GM21360 (cell line): ENCODE measurements around the gene COL23A1.

Experiments
- ATAC-seq: cut with Tn5 transposase; IDR thresholded peaks from one replicate; pipeline ENCODE4 v1.9.1; 2021; ENCODE audit warnings: mild to moderate bottlenecking, moderate library complexity; ENCODE audit not compliant: unreplicated experiment

COL23A1 gene

DNA sequence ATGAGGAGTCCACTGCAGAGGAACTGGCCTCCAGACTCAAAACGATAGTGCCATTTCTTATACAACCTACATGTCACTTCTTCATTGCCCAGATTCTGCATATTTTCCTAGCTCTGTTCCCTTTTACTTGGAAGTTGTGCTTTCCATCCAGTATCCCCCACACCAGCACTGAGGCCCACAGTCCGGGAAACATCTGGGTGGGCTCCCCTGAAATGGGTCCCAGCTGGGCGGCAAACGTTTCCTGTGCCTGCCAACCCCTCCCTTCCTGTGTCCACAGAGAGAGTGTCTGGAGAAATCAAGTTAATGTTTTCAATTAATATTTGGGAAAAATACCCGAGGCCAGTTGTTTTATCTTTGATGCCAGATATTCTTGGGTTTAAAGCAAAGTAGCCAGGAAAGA is 111.8 kb downstream of the COL23A1 start:
- ATAC-seq, result no peak

DNA sequence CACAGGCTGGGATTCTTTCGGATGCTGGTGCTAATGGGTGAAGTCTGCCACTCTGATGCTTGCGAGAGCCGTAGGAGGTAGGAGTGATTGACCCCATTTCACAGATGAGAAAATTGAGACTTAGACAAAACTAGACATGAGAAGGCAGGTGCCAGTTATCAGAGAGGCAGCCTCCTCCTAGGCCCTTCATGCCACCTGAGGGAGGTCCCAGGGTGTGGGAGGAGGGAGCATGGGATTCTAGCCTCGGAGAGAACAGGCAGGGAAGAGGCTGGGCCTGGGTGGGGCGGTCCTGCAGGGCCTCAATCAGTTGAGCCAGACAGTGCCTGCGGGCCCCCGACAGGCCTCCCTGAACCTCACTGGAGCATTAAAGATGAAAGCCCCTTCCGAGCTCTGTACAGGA is 112.4 kb downstream of the COL23A1 start:
- no peak for ATAC-seq

DNA sequence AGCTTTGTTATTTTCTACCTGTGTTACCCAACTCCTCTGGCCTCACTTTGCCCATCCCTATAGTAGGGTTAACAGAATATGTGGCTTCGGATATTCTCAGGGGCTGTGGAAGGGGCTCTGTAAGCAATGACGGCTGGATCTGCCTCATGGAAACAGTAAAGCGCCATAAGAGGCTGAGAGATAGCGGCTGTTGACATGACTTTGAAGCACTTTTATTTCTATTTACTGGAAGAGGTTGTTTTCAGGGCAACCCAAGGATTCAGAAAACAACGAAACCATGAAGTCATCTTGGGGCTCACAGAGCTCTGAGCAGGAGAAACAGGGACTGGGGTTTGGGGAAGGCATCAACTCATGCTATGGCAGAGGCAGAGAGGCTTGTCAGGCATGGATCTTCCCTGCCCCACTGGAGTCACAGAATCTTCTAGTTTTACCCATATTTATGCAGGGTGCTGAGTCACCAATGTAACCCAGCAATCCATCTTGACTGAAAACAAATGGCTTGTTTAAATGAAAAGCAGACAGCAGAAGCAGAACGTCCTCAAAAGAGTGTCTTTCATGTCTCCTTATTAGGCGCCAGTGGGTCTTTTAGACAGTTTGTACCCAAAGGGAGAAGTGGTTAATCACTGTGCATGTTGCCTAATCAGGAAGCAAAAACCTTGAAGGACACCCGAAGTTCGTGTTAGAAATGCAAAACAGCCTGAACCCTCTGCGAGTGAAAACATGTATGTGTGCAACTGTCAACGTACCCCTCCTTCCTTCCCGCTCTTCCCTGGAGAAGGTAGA is 113.0 kb downstream of the COL23A1 start:
- no peak for ATAC-seq

DNA sequence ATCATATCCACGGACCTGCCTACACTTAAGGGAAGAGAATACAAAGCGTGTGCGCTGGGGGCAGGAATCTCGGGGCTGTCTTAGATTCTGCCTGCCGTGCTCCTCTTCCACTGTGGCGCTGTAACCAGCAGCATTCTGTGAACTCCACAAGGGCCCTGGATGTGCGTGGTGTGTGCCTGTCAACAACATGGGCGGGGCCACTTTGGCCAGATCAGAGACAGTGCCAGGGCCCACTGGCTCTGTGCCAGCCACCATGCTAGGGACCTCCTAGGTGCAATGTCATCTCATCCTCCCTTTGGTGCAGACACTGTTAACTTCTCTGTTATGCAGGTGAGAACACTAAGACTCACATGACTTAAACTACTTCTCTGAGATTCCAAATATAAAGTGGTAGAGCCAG is 113.7 kb downstream of the COL23A1 start:
- no peak for ATAC-seq

DNA sequence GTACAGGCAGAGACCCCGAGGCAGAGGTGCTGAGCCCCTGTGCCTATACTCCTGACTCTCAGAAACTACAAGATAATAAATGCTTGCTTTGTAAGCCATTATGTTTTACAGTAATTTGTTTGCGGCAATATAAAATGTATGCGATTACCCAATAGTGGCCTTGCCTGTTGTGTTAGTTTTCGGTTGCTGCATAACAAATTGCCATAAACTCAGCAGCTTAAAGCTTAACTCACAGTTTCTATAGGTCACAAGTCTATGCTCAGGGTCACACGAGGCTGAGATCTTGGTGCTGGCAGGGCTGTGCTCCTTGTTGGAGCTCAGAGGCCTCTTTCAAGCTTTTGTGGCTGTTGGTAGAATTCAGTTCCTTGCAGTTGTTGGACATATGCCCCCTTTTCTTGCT is 114.8 kb downstream of the COL23A1 start:
- no peak for ATAC-seq

DNA sequence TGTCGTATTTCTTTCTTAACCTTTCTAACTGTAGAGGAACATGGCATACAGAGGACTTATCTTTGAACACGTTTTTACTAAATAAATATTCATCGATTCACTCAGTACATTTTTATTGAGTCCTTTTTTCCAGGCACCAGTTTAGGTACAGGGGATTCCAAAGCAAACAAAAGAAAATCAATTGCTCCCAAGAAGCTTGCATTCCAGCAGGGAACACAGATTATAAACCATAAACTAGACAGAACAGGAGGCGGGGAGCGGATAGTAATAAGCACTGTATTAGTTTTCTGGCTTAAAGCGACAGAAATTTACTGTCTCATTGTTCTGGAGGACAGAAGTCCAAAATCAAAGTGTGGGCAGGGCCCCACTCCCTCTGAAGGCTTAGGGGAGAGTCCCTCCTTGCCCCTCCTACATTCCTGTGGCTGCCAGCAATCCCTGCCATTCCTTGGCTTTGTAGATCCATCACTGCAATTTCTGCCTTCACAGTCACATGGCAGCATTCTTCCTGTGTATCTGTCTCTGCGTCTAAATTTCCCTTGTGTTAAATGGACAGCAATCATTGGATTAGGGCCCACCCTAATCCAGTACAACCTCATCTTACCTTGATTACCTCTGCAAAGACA is 115.5 kb downstream of the COL23A1 start:
- ATAC-seq, result no peak

DNA sequence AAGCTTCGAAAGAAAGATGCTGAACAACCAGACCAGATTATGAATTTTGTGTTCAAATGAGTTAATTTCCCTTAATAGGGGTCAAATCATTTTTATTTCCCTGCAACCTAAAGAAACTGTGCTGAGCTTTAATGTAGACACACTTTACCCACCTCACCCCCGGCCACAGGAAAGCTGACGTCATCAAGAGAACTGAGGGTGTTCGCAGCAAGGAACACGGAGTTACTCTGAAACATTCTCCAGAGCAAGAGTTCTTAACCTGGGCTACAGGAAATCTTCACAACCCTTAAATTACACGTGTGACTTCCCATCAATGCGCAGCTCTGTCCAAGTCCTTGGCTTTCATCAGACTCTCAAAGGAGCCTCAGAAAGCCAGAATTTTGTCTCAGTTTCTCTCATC is 116.3 kb downstream of the COL23A1 start:
- no peak for ATAC-seq

DNA sequence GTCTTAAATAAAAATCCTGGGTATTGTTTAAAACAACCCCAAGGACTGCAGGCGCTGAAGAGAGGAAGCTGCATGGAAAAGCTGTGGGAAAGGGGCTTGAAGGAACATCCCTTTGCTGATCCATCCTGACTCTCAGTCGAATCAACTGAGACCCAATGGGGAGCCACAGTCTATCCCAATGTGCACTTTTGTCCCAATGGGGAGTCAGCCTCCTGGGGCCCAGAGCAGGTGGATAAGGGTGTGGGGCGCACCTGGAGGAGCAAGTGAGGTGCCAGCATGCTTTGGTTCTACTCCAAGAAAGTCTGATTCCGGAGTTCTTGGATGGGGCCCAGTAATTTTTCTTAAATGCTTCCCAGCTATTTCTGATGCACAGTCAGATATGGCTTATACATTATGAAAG is 118.1 kb downstream of the COL23A1 start:
- ATAC-seq, result no peak

DNA sequence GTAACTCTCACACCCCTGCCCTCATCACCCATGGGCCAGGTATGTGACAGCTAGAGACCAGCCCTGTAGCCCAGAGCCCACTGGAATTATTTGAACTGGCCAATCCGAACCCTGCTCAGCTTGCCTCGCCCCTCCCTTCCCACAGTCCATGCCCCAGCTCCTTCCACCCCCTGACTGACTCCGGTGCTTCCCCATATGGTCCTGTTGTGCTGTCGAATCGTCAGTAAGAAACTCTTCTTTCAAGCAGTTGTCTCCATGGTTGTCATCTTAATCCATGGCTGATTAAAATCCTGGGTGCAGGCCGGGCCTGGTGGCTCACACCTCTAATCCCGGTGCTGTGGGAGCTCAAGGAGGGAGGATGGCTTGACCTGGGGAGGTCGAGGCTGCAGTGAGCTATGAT is 118.5 kb downstream of the COL23A1 start:
- ATAC-seq, result no peak

DNA sequence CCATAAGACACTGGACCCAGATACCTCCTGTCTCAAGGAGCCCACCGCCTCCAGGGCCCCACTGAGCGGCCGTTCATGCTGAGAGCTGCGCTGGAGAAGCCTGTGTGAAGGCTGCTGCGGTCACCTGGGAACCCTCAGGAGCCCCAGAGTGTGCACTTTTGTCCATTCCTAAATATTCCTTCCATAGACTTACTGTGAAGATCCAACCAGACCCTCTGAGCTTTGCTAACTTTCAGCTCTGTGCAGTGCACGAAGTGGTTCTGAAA is 119.5 kb downstream of the COL23A1 start:
- no peak for ATAC-seq

DNA sequence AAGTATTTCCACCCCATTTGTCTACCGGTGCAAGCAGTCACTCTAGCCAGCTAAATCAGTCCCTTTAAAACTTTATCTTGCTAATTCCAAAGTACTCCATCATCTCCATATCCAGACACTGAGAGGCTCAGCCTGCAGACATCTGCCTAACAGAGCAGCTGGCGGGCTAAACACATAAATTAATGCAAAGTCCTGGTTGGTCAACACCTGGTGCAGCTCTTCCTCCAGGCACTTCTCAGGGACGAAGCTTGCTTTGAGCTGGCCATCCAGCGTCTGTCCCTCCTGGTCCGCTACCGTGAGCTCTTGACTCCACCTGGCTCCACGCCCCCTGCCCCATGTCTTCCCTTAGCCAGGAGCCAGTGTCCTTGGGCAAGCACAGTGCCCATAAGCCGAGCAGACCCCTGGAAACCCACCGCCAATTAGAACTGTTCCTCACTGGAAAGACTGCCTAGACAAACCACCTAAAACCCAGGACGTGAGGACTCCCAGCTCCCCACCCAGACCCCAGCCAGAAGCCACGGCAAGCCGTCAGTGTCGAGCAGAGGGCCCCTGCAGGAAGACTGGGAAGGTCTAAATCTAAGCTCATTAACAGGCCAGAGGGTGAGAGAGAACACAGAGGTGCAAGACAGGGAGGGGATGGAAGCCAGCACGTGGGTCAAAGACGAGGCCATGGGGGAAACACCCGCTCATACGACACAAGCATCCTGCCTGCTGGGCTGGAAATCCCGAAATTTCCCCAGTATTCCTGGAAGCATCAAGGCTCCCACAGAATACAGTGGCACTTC is 120.0 kb downstream of the COL23A1 start:
- no peak for ATAC-seq

DNA sequence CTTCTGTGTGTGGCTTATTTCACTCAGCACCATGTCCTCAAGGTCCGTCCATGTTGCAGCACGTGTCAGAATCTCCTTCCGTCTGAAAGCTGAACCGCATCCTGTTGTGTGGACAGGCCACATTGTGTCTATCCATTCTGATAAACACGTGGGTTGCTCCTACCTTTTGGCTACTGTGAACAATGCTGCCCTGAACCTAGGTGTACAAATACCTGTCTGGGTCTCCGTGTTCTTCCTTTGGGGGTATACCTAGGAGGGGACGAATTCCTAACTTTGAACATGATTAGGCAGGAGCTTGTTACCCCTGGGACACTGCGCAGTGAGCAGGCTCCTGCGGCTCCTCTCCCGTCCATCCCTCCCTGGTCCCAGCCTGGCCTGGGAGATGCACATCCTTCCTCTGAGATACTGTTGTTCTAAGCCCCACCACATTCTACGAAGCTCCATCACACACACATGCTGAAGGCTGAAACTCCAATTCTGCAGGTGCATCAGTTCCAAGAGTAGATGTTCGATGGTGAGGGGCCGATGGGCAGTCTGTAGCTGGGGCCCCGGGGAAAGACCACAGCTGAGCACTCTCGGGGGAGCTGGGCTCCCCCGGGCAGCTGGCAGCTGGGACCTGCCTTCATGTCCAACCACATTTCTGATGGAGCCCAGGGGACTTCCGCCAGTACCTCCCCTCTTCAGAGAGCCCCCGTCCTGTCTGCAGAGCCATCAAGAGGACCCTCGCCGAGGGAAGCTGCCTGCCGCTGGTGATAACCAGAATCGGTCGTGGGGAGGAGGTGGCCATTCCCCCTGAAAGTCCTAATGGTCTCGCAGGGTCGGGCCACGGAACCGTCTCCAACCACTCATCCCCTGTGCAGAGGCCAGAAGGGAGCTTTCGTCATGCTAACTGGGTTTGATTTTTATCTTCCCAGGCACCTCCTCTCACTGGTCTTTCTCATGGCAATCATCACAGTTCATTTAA is 120.9 kb downstream of the COL23A1 start:
- ATAC-seq, result no peak

DNA sequence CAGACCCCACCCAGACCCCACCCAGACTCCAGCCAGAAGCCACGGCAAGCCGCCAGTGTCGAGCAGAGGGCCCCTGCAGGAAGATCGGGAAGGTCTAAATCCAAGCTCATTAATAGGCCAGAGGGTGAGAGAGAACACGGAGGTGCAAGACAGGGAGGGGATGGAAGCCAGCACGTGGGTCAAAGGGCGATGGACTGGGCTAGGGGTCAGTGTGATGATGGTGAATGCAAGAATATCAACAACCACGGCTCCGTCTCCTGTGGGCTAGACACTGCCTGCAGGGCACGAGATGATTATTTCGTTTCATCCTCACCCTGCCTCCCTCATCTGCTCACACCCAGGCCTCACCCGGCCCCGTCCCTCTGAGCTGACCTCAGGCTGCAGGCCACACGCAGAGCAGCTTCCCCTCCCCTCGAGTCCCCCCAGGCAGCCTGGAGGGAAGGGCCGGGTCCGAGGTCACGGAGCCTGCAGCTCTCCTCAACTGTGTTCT is 122.0 kb downstream of the COL23A1 start:
- no peak for ATAC-seq

DNA sequence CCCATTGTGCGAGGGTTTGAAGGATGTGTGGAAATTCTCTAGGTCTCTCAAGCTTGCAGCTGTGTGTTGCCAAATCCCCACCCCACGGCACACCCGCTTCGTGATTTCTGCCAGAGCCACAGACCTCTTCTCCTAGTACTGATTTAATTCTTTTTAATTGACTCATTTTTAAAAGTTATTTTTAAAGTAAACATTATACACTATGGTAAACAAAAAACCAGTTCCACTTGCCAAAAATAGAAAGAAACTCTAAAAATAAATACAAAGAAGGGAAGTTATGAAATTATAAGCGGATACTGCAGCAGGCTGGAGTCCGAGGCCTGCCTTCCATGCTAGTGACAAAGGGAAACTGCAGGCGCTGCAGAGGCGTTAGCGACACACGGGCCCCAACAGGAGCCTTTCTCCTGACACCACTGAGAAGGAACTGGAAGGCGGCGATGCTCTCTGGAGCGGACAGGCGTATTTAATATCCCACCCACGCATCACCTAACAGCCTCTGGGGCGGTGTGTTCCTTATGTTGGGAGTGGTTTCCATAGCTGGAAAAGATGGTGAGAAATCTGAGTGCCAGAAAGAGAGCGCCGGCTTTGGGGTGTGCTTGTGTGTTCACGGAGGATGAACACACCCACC is 122.5 kb downstream of the COL23A1 start:
- no peak for ATAC-seq

DNA sequence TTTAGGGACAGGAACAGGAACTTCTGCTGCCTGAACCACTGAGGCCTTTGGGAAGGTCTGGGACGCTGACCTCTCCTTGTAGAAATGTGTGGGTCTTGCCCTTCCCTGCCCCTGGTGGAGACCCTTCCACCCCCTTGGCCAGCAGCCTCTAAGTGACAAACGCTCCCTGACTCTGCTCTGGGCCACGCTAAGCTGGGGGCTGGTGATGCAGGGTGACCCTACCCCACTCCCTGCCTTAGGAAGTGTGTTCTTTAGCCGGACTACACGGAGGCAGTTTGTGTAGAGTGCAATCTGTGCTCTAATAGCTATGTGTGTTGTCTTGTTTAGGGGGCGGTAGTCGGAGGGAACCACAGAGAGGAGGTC is 123.0 kb downstream of the COL23A1 start:
- ATAC-seq, result no peak

DNA sequence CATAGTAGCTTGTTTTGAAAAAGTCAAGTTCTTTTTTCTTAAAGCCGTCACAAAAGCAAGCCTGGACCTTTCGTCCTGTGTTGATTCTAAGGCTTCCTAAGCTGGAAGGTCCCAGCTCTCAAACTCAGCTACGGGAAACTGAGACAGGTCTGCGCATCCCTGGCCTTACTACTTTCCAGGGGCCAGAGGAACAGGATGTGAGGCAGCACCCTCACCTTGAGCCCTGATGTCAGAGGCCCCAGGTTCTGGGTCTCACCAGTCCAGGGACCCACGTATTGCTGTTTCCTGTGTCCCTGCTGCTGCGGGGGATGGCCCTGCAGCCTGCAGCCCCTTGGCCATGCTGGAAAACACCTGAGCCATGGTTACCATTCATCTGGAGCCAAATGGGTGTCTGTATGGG is 123.9 kb downstream of the COL23A1 start:
- no peak for ATAC-seq

DNA sequence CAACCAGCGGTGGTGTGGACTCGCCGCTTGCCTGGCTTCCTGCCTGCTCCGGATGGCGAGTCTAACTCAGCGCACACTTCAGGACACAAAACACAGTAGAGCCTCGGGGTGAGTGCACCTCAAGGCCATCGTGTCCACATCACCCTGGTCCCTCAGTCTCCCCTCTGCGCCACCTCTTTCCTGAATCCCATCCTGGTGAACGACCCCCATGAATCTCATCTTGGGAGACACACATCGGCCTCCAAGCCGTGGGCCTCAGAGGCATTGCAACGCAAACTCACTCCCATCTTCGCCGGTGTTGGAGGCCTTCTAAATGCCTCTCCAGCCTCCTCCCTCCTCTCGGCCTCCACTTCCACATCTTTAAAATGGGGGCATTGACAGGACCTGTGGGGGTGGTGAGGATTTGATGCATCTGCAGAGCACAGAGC is 124.3 kb downstream of the COL23A1 start:
- no peak for ATAC-seq

DNA sequence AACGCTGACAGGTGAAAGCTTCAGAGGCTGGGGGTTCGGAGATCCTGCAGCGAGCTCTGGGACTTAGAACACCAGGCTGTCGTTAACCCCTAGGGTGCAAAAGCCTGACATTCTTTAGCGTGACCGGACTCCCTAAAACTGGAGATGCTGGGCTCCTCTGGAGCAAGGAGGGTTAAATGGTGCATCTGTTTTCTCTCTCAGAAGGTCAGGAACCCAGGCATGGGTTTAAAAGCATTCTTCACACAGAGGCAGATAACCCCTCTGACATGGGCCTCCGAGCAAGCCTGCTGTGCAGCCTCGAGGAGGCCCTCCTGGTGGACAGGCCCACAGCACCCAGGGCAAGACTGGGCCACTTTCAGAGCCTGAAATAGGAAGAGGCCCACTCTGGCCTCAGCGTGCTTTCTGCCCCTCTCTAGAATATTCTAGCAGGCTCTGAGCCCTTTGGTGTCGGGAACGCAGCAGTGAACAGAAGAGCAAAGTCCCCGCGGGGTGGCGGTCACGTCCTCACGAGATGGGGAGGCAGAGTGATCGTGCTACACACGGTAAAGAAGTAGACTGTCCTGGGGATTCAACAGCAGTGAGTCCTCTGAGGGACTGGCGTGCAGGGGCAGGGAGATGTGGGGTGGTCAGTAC is 124.8 kb downstream of the COL23A1 start:
- ATAC-seq, result no peak

DNA sequence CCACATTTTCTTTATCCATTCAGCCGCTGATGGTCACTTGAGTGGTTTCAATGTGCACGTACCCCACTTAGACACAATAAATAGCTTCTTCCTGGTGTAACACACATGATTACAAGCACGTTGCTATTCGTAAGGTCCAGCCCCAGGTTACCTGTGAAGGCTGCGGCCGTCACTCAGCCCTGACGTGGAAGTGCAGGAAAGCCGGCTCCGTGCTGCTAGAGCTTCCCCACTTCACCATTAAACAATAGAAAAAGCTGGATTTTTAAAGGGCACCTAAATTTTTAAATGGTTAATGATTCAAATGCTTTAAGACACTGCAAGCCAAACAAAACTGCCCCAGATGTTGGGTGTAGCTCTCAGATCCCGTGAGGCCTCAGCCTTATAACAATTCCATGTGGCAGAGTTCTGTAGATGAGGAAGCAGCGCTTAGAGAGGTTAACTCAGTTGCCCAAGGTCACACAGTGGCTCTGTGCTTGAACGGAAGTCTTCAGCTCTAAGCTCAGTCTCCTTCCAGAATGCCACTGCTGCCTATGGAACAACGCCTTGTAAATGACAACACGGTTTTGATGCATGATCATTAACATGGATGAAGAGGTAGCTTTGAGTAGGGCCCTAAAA is 125.7 kb downstream of the COL23A1 start:
- ATAC-seq, result no peak
